Amniotic epithelial cell (primary cell): Measurements from ENCODE around the gene USP24.

ENCODE experiments used
- DNase-seq: peaks from one replicate; pipeline ENCODE4 v3.0.0-alpha.2; 2010; ENCODE audit warnings: low read depth

The USP24 gene, protein sequence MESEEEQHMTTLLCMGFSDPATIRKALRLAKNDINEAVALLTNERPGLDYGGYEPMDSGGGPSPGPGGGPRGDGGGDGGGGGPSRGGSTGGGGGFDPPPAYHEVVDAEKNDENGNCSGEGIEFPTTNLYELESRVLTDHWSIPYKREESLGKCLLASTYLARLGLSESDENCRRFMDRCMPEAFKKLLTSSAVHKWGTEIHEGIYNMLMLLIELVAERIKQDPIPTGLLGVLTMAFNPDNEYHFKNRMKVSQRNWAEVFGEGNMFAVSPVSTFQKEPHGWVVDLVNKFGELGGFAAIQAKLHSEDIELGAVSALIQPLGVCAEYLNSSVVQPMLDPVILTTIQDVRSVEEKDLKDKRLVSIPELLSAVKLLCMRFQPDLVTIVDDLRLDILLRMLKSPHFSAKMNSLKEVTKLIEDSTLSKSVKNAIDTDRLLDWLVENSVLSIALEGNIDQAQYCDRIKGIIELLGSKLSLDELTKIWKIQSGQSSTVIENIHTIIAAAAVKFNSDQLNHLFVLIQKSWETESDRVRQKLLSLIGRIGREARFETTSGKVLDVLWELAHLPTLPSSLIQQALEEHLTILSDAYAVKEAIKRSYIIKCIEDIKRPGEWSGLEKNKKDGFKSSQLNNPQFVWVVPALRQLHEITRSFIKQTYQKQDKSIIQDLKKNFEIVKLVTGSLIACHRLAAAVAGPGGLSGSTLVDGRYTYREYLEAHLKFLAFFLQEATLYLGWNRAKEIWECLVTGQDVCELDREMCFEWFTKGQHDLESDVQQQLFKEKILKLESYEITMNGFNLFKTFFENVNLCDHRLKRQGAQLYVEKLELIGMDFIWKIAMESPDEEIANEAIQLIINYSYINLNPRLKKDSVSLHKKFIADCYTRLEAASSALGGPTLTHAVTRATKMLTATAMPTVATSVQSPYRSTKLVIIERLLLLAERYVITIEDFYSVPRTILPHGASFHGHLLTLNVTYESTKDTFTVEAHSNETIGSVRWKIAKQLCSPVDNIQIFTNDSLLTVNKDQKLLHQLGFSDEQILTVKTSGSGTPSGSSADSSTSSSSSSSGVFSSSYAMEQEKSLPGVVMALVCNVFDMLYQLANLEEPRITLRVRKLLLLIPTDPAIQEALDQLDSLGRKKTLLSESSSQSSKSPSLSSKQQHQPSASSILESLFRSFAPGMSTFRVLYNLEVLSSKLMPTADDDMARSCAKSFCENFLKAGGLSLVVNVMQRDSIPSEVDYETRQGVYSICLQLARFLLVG (N-terminal part only)

GRCh38 chr1:55215194-55216021 is at the start of gene USP24:
TSS of gene USP24 (minus strand) at chr1:55215364. CDS start at chr1:55215113, 251 bp downstream.
- DNase-seq, result peak; percentile 71

- DNase-seq, result peak; percentile 68
Observed at GRCh38 chr1:55262822-55263221, 47.7 kb upstream of the USP24 start.

DNA sequence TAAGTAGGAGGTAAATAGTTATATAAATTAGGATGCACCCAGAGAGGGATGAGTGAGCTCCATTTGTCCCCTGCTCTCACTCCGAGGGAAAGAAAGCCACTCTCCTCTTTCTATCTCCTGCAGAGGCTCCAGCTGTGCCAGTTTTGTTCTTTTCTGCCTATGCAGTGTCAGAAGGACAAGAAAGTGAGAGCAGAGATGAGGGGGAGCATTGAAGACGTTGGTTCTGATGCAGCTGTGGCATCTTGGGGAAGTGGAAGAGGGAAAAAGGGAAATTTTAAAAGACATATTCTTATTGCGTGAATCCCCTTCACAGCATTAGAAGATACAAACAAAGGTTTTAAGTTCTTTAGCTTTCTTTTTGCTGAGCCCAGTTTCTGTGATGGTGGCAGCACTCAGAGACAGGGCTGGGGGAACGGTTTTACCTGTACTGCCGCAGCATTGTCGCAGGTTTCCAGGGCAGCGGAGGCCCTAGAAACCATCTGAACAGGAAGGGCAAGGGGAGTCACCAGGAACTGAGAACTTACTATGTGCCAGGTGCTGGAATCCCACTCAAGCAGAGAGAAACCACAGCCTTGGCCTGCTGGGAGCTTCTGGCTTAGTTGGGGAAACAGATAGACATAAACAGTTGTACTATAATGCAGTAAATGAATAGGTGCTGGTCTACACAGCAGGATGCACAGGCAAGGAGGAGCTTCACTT is 44.9 kb upstream of the USP24 start:
- DNase-seq, result no peak

DNA sequence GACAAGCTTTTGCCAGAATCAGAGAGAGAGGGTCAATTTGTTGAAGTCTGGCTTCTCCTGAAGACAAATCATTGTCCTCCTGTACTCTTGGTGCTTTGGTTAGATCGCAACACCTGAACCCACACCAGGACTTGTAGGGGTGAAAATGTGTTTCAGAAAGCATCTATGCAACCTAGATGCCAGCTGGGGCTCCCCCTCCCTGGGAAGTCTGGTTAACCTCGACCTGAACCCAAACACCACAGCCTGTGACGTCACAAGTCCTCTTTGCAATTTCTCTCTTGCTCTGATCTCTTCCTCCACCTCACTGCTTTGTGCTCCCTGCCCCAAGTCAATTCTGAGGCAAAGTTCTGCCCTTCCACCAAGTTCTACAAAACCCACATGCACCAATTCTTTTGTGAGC is 42.8 kb upstream of the USP24 start:
- DNase-seq, result peak; percentile 26

DNA sequence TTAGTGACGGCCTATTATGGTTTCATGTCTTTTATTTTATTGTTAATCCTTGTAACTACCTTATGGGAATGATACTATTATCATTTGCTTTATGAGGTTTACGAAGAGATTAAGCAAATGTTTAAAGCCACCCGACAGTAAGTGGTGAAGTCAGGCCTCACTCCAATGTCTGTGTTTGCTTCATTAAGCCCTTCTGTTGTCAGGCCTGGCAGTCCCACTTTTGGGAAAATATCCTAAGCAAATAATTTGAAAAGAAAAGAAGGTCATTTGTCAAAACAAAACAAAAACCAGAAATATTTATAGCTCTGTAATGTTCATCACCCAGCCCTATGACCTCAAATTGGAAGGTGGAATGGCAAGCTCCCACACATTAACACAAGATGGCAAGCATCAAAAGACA is 40.7 kb upstream of the USP24 start:
- no peak for DNase-seq

- no peak for DNase-seq
Observed at GRCh38 chr1:55252942-55253589, 37.9 kb upstream of the USP24 start.

- no peak for DNase-seq
Observed at GRCh38 chr1:55250399-55251075, 35.4 kb upstream of the USP24 start.

GRCh38 chr1:55249646-55250398 is 34.7 kb upstream of the USP24 start:
- DNase-seq, result no peak

DNA sequence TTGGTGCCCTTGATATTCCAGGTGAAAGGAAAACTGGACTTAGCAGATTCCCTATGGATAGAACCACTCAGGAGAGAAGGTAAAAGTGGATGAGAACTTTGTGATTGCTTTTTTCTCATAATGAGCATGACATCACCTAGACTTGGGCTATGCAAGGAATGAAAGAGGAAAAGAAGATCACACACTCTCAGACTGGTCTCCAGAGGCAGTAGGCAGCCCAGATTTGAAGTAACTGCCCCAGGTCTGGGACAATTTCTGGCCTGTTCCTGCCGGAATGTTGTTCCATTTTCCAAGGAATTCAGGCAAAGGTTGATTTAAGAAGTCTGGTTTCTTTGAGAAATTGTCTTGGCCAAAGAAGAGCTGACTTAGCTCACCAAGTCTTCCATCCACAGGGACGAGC is 31.7 kb upstream of the USP24 start:
- no peak for DNase-seq

DNA sequence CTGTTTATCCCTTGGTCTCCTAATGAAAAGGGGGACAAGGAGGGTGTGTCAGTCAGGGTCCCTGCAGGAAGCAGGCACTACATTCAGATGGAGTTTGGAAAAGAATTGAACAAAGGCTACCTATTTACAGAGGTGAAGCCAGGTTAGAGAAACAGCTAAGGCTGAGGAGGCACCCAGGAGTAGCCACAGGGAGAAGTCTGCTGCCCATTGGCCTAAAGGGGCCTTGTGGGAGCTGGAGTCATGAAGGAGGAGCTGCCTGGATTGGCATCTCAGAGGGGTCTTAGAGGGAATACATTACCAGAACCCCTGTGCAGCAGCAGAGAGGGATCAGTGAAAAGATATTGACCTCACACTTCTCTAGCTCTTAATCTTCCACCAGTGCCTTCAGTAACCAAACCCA is 31.2 kb upstream of the USP24 start:
- DNase-seq, result no peak

GRCh38 chr1:55245781-55246180 is 30.6 kb upstream of the USP24 start:
- peak; percentile 45 for DNase-seq

DNA sequence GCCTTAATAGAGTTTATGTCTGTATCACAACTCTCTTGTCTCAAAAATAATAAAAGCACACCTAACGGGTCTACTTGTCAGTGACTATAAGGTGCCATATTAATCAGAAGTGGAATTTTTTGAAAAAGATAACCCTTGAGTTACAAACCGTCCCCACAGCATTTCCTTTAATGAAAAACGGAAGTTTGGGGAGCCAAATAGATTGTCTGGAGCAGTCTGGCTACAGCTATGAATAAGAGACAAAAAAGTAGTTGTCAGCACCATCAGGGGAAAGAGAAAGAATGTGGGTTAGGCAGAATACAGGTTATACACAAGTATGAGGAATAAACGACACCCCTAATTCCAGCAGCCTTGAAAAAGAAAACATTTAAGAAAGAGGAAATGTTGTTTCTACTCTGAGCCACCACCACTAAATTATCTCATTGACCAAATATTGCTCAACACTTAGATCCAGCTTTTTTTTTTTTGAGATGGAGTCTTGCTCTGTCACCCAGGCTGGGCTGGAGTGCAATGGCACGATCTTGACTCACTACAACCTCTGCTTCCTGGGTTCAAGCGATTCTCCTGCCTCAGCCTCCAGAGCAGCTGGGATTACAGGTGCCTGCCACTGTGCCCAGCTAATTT is 29.4 kb upstream of the USP24 start:
- DNase-seq, result peak; percentile 57

DNA sequence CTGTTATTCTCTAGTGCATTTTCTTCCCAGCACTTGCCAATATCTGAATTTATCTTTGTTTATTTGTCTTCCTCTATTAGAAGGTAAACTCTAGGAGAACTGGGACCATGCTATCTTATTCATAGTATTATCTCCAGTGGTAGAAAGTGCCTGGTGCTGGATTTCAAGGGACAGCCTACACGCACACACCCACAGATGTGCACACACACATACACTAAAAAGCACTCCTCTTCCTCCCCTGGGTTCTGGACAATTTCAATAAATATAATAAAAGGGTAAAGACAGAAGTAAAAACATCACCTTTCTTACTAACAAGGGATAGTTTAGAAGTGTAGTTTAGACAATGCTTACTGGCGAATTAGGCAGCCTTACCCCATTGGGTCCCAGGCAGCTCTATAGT is 28.5 kb upstream of the USP24 start:
- no peak for DNase-seq

GRCh38 chr1:55239548-55239947 is 24.4 kb upstream of the USP24 start:
- DNase-seq, result no peak

DNA sequence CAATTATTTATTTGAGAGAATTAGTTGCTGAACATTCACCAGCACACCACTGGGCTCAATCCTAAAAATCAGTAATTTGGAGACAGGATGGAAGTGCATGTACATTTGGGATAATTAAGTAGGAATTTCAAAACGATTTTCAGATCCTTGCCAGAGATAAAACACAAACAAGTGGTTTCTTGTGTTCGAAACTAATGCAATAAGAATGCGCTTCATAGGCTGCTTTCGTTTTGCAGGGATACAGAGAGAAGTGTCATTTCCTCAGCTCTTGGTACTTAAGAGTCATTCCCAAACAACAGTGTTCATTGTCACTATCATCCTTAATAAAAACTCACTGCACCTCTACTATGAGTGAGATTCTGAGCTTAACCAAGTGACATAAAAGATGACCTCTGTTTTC is 20.6 kb upstream of the USP24 start:
- DNase-seq, result peak; percentile 85

- DNase-seq, result peak; percentile 80
Observed at GRCh38 chr1:55234016-55234415, 18.9 kb upstream of the USP24 start.

DNA sequence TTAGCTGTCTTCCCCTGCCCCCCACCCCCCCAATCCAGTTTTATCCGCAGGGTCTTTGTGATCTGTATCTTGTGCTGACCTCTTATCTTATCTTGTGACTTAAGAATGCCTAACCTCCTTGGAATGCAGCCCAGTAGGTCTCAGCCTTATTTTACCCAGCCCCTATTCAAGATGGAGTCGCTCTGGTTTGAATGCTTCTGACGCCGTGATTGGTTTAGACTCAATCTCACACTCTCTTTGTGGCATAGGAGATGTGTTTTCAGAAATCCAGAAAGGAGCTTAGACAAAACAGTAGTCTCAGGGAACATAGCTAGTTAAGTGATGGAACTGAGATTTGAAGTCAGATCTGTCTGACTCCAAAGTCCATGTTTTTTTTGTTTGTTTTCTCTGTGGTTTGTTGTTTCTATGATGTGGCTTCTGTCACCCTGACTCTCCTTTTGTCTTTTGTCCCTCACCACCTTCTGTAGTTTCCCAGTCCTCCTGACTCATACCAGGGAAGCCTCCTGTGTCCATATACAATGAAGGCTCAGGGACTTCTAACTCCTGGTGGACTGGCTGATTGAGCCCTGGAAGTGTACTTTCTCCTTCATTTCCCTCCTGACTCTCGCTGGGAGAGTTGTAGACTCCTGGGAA is 18.1 kb upstream of the USP24 start:
- no peak for DNase-seq
